ENCODE measurements around the gene SF3B3.

DNA sequence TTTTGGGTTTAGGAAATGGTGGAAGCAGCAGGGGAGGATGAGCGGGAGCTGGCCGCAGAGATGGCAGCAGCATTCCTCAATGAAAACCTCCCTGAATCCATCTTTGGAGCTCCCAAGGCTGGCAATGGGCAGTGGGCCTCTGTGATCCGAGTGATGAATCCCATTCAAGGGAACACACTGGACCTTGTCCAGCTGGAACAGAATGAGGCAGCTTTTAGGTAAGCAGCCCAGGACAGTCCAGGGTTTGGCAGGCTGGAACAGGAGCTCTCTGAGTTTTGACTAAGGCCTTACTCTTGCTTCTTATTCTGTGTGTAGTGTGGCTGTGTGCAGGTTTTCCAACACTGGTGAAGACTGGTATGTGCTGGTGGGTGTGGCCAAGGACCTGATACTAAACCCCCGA lies 41.4 kb downstream of the SF3B3 start:
- TF ChIP-seq, protein P1, sequence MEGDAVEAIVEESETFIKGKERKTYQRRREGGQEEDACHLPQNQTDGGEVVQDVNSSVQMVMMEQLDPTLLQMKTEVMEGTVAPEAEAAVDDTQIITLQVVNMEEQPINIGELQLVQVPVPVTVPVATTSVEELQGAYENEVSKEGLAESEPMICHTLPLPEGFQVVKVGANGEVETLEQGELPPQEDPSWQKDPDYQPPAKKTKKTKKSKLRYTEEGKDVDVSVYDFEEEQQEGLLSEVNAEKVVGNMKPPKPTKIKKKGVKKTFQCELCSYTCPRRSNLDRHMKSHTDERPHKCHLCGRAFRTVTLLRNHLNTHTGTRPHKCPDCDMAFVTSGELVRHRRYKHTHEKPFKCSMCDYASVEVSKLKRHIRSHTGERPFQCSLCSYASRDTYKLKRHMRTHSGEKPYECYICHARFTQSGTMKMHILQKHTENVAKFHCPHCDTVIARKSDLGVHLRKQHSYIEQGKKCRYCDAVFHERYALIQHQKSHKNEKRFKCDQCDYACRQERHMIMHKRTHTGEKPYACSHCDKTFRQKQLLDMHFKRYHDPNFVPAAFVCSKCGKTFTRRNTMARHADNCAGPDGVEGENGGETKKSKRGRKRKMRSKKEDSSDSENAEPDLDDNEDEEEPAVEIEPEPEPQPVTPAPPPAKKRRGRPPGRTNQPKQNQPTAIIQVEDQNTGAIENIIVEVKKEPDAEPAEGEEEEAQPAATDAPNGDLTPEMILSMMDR (IDR thresholded peaks at IDR 0.05 in 8 of 11, conservative IDR thresholded peaks at IDR 0.05 in 3 of 11) = no peak
- TF ChIP-seq POLR2A (IDR thresholded peaks at IDR 0.05) = no peak

Measured in spleen (tissue), 7 donors.